T-helper 1 cell treated with Interleukin-12 subunit alpha and Interleukin-12 subunit beta and Interleukin-4 antibody, amounts not matched to agents 30 ng/mL and 1 ng/mL, for 36 hours (primary cell): Measurements from ENCODE around the gene CFAP53. TPM values are rescaled to one million over a fixed set of nuclear protein-coding genes. Genes with fewer than 3 reads are reported as not detected.

Source experiments
- total RNA-seq: library from RNA; stranded (reverse); gene quantifications from 2 replicates; pipeline ENCODE4 v1.2.3, GENCODE V29; 2022

CFAP53 gene
- total RNA-seq, 1 donor from 2014 or later, result 0.44 TPM

Other genes with a start within 250 kb of the CFAP53 start
- gene MYO5B, start 71.3 kb downstream of the CFAP53 start, total RNA-seq, result 0.27 and 0.85 TPM in 2 replicates
- gene MBD1, start 15.0 kb upstream of the CFAP53 start, total RNA-seq, result 100 and 111 TPM in 2 replicates
- gene CXXC1, start 21.2 kb upstream of the CFAP53 start, total RNA-seq, result 134 TPM in 2 replicates
- gene SKA1, start 108.6 kb upstream of the CFAP53 start, total RNA-seq, result 23.7 and 27.0 TPM in 2 replicates